Hematopoietic multipotent progenitor cell (in vitro differentiated cells): ENCODE data around the gene SGF29. TPM values are rescaled to one million over a fixed set of nuclear protein-coding genes. Genes with fewer than 3 reads are reported as not detected.
A peak's percentile ranks its signal among the peaks of the same experiment; 100 is the strongest.
"Not testable (repeated sequence)": the region's sequence is repeated elsewhere in the genome, so short reads cannot be mapped to it uniquely, and the experiment has no call there.

Source experiments
- DNase-seq, 3 donors: peaks; one replicate each; pipeline ENCODE4 v3.0.0-alpha.2; 2011 to 2015; ENCODE audit warnings: low read depth in 2 of 3, low spot score in 2 of 3
- total RNA-seq: library from RNA; depleted of rRNA; stranded (reverse); fragments of >200 nt; gene quantifications from one replicate; pipeline ENCODE4 v1.2.3, GENCODE V29; 2012

SGF29 gene
- 36.1 TPM for total RNA-seq

DNA sequence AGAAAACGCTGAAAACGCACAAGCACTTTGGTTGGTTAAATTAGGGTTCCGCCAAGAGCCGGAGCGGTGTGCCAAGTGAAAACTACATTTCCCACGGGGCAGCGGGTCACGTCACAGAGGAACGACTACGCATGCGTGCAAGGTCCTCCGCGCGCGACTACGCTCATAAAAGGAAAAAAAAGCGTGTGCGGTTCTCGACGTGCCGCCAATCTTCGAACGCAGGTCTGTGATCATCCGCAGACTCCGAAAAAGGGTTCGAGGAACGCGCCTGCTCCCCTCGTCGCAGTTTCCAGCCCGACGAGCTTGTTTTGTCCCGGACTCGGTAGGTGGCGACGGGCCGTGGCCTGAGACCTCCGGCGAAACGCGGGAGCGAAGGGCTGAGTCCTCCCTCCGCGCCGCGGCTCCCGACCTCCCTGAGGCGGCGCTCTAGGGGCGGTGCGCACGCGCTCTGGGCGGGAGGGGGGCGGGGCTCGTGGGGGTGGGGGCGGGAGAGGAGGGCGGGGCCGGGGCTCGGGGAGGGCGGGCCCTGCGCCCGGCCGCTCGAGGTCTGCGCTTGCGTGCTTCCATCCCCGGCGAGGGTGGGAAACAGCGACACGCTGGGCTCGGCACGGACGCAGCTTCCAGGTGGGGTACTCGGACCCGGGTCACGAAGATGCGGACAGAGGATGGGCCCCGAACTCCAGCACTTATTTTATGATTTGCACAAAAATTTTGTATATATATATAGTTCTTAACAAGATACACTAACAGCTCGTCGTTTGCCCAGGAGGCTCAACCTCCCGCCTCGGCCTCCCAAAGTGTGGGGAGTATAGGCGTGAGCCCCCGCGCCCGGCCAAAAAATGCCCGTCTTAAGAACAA, at the start of gene SGF29:
Gene SGF29, plus strand, starts transcription at position 145 of the 858 bp plus-strand sequence. CDS start 27,150 bp downstream, outside the sequence.
- peak; percentile 93 to 97 (median 96) for DNase-seq

DNA sequence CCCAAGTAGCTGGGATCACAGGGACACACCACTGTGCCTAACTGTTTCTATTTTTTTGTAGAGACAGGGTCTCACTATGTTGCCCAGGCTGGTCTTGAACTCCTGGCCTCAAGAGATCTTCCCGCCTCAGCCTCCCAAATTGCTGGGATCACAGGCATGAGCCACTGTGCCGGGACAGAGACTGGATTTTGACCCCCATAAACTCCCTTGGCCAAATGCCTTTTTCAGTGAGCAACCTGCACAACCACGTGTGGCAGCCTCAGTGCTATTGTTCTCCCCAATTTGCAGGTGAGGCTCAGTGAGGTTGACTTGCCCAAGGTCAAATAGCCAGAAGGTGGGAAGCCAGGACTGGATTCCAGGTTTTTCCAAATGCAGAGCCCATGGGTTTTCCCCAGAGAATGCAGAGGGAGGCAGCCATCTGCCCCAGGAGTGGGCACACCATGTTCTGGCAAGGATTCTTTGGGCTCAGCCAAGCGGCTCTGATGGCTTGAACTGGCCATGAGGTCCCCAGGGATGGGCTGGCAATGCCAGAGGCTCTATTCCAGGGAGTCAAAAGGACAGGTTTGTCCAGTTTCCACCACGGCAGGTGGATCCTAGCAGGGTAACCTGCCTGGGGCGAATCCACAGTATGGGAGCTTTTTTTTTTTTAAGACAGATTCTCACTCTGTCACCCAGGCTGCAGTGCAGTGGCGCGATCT, 48.9 kb upstream of the SGF29 start:
- DNase-seq, result no peak

- no peak for DNase-seq
Measured at GRCh38 chr16:28505489-28506137, 48.1 kb upstream of the SGF29 start.

- no peak for DNase-seq
Measured at GRCh38 chr16:28511031-28511430, 42.7 kb upstream of the SGF29 start.

GRCh38 chr16:28511801-28512789, 41.6 kb upstream of the SGF29 start:
- DNase-seq, result no peak

- DNase-seq, result no peak
Measured at GRCh38 chr16:28513484-28514181, 40.1 kb upstream of the SGF29 start.

- no peak for DNase-seq
Measured at GRCh38 chr16:28514246-28514645, 39.5 kb upstream of the SGF29 start.

- DNase-seq, result no peak
Measured at GRCh38 chr16:28520672-28521071, 33.0 kb upstream of the SGF29 start.

DNA sequence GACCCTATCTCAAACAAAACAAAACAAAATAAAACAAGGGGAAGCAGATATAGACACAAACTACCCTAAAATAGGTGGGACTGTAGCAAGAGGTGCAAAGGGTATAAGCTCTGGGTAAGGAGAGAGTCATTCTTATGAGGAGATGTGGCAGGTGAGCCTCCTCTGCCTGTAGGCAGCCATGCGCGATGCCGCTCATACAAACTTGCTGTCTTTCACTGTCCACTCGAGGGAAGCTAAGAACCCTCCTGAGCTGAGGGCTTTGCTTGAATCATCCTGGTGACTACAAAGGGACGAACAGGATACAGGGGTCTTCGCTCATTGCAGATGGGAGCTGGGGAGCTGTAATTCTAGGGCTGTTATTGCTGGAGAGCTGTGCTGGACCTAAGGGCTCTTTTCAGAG, 32.3 kb upstream of the SGF29 start:
- no peak for DNase-seq

- DNase-seq, result no peak
Measured at GRCh38 chr16:28522792-28523191, 30.9 kb upstream of the SGF29 start.

DNA sequence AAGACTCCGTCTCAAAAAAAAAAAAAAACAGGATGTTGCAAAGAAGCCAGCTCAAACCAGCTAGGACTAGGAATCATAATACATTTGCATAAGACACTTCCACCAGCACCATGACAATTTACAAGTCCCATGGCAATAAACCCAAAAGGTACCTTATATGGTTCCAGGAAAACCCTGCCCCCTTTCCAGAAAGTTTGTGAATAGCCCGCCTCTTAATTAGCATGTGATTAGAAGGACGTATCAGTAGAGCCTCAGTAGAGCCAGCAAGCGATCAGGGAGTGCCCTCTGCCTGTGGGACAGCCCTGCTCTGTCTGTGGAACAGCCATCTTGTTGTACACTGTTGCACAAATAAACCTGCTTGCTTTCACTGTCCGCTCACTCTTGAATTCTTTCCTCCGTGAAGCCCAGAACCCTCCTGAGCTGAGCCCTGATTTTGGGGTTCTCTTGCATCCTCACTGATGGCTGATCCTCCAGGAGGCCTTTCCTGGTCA, 29.0 kb upstream of the SGF29 start:
- DNase-seq, result peak in 1 of 3 donors; percentile 10

- no peak for DNase-seq
Measured at GRCh38 chr16:28526201-28527099, 27.3 kb upstream of the SGF29 start.

- DNase-seq, result not testable (repeated sequence)
Measured at GRCh38 chr16:28527100-28527785, 26.5 kb upstream of the SGF29 start.

GRCh38 chr16:28527985-28528384, 25.7 kb upstream of the SGF29 start:
- DNase-seq, result no peak

GRCh38 chr16:28528463-28528867, 25.3 kb upstream of the SGF29 start:
- no peak for DNase-seq

DNA sequence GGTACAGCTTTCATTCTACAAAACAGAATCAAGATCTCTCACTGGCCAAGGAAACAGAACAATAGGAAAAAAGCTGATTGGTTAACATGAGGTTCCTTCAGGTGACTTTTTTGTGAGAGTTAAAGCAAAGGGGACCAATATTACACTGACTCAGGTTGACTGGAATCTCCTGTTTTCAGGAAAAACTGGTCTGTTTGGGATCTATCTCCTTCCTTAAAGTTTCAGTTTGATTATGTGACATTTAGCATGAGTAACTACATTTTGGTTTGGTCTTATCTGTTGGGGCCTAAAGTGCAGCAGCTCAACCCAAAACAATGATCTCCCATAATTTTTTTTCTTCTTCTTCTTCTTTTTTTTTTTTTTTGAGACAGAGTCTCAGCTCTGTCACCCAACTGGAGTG, 24.6 kb upstream of the SGF29 start:
- DNase-seq, result no peak

DNA sequence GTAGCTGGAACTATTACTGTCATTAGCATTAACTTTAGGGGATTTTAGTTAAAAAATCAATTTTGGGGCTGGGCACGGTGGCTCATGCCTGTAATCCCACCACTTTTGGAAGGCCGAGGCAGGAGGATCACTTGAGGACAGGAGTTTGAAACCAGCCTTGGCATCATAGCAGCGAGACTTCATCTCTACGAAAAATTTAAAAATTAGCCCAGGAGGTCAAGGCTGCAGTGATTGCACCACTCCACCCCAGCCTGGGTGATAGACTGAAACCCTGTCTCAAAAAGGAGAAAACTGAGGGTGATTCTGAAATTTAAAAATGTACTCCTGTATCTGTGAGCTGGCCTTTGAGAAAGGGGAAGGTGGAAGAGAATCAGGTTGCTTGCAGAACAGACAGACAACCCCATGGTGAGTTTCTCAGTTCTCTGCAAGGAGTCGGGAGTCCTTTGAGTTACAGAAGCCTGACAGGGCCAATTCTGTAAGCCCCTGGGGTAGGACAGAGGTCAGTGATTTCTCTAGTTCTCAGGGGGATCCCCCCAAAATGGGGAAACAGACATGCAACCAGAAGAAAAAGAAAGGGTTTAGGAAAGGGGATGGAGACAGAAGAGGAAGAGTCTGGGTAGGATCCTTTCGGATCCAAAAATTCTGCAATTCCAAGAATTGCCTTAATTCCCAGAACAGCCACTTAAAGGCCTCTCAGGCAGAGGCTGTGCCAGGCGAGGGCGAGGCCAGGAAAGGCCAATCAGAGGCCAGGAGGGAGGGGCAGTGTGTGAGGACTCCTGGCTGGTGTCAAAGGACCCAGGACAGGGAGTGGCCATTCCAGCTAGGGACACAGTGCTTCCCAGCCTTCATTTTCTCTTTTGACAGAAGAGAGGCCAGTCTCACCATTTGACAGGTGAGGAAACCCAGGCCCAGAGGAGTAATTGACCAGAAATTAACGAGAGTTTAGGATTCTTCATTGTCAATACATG, 21.7 kb upstream of the SGF29 start:
- DNase-seq, result no peak
